VCaP (cell line): ENCODE data around the gene PDXDC1.
"Not testable (repeated sequence)": the region's sequence is repeated elsewhere in the genome, so short reads cannot be mapped to it uniquely, and the experiment has no call there.

Experiments
- H3K27ac ChIP-seq: fragments of 450-650 bp; 2 replicates; pipeline ENCODE4 v1.5.1; 2017
- CTCF ChIP-seq: fragments of 450-650 bp; conservative IDR thresholded peaks from 2 replicates; pipeline ENCODE4 v1.5.1; 2017; ENCODE audit warnings: mild to moderate bottlenecking, moderate library complexity

The PDXDC1 gene

GRCh38 chr16:14958970-14959369, 15.9 kb upstream of the PDXDC1 start:
- TF ChIP-seq CTCF, result no peak
- H3K27ac ChIP-seq, result no peak overlapping the region

DNA sequence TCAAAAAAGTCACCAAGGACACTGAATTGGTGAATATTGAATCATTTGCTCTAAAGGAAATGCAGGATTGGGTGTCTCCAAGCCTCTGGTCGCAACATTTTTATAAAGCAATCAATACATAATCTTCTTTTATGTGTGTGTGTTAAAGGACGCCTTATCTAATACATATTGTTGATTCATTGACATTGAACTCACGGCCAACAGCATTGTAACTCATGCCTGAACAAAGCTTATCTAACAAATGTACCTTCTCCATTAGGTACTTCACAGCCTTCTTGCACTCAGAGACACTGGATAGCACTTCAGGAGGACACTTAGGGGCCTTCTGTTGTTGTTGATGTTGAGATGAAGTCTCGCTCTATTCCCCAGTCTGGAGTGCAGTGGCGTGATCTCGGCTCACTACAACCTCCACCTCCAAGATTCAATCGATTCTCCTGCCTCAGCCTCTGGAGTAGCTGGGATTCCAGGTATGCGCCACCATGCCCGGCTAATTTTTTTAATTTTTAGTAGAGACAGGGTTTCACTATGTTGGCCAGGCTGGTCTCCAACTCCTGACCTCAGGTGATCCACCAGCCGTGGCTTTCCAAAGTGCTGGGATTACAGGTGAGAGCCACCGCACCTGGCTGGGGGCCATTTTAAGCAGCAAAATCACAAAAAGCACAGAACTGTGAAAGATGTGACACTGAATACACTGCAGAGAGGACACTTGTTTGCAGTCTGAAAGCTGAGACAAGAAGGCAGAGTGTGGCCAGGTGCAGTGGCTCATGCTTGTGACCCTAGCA, 13.2 kb upstream of the PDXDC1 start:
- no peak for TF ChIP-seq CTCF
- no peak overlapping the region for H3K27ac ChIP-seq

DNA sequence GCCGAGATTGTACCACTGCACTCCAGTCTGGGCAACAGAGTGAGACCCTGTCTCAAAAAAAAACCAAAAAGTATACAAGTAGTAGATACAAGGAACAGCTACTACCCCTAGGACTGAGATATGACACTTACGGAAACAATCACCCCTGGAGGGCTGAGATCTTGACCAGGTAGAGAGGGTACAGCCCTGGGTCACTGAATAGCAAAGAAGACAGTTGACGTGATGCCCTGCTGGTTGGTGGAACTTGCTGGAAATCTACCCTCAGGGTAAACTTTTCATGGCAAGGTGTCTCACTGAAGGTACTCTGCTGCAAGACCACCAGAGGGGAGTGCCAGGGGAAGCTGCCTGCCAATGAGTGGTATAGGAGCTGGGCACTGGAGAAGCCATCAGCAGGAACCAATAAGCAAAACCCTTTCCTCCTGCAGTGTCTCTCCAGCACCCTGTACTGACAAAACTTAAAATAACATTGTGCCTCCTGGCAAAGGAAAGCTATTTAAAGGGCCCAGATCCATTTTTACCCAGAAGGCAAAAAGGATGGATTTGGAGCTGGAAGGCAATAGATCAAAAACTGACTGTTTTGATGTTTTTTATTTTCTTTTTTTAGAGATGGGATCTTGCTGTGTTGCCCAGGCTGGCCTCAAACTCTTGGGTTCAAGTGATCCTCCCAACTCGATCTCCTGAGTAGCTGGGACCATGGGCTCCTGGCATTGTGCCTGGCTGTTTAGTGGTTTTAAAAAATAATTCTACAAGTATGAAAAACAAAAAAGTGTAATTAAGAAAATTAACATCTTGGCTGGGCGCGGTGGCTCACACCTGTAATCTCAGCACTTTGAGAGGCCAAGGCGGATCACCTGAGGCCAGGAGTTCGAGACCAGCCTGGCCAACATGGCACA, 11.3 kb upstream of the PDXDC1 start:
- H3K27ac ChIP-seq, result no peak overlapping the region
- no peak for TF ChIP-seq CTCF

DNA sequence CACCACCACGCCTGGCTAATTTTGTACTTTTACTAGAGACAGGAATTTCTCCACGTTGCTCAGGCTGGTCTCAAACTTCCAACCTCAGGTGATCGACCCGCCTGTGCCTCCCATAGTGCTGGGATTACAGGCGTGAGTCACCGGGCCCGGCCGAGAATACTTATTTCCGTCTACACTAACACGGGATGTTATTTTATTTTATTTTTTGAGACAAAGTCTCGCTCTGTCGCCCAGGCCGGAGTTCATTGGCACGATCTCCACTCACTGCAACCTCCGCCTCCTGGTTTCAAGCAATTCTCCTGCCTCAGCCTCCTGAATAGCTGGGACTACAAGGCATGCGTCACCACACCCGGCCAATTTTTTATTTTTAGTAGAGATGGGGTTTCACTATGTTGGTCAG, 9.5 kb upstream of the PDXDC1 start:
- TF ChIP-seq CTCF, result no peak
- H3K27ac ChIP-seq, result no peak overlapping the region

GRCh38 chr16:14969795-14970194, 5.0 kb upstream of the PDXDC1 start:
- not testable (repeated sequence) for H3K27ac ChIP-seq

GRCh38 chr16:14971621-14972228, 3.1 kb upstream of the PDXDC1 start:
- H3K27ac ChIP-seq, result not testable (repeated sequence)

GRCh38 chr16:14973785-14974322, 972 bp upstream of the PDXDC1 start:
- H3K27ac ChIP-seq, result peak overlapping the region; percentile 83

- H3K27ac ChIP-seq, result peak overlapping the region; percentile 83
Measured at GRCh38 chr16:14974331-14974655, 533 bp upstream of the PDXDC1 start.

DNA sequence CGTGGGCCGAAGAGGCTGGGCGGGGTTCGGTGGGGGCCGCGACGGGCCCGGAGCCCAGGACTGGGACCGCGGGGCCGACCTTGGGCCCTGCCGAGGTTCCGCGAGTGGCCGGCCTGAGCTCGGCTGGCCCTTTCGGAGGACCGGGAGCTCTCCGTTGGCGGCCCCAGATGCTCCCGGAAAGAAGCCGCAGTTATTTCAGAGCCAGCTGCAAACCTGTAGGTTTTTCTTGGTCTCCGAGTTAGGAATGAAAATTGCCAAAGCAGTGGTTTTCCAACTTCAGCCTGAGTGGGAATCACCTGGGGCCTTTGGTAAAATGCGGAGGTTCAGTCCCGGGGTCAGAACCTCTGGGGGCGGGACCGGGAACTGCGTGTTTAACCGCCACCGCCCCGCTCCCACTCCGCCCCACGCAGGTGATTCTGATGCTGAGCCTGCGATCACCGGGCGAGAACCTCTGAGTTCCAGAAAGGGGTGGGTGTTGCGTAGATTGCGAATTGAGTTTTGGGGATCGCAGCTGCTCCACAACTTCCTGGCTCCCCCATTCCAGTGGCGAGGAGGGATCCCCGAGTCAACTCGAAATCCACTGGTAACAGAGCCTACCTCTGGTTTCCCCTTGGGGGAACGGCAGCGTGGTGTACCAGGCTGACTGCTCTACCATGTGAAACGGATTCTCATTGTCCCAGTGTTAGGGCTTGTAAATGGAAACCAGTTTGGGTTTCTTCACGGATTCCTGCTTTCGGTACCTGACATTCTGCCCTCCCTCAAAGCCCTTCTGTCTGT, 780 bp downstream of the PDXDC1 start:
- peak overlapping the region; percentile 83 for H3K27ac ChIP-seq

GRCh38 chr16:14976971-14977736, 2.3 kb downstream of the PDXDC1 start:
- not testable (repeated sequence) for H3K27ac ChIP-seq

- H3K27ac ChIP-seq, result peak overlapping the region; percentile 78
Measured at GRCh38 chr16:14978281-14978680, 3.5 kb downstream of the PDXDC1 start.

- H3K27ac ChIP-seq, result peak overlapping the region; percentile 78
Measured at GRCh38 chr16:14978908-14979307, 4.1 kb downstream of the PDXDC1 start.

- peak overlapping the region; percentile 78 for H3K27ac ChIP-seq
Measured at GRCh38 chr16:14981234-14981633, 6.4 kb downstream of the PDXDC1 start.

DNA sequence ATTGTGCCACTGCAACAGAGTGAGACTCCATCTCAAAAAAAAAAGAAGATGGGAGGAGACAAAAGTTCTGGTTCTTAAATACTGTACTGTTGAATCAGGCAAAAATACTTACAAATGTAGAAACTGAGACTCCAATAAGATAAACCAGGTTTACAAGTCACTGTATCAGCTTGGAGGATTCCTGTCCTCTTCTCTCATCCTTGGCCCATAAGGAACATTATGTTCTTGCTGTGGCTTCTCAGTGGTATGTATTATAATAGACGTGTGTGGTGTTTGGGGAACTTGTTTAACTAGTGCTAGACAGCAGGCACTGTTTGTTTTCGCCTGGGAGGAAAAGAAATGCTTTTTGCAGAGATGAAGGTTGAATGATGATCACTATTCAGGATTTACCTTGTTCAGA, 7.7 kb downstream of the PDXDC1 start:
- H3K27ac ChIP-seq, result peak overlapping the region; percentile 78

GRCh38 chr16:14988092-14988491, 13.3 kb downstream of the PDXDC1 start:
- H3K27ac ChIP-seq, result not testable (repeated sequence)
